Liver (tissue), 9 donors: Measurements from ENCODE around the gene ITPRIPL2. TPM values are rescaled to one million over a fixed set of nuclear protein-coding genes. Genes with fewer than 3 reads are reported as not detected.

Source experiments
- DNase-seq: peaks from one replicate; pipeline ENCODE4 v3.0.0-alpha.2; 2017; ENCODE audit warnings: low spot score
- H3K27ac ChIP-seq, 2 donors: one replicate each; pipeline ENCODE4 v1.7.0; 2013; ENCODE audit warnings: inconsistent platforms in 2 of 2, low read length in 2 of 2, control low read depth in 1 of 2, low read depth in 1 of 2, mild to moderate bottlenecking in 1 of 2
- H3K27me3 ChIP-seq, 4 donors: one replicate each; pipeline versions ENCODE4 v1.6.1 to v1.7.0; 2013; ENCODE audit warnings: low read length in 3 of 4, inconsistent platforms in 1 of 4, mild to moderate bottlenecking in 1 of 4, moderate library complexity in 1 of 4; ENCODE audit not compliant: control insufficient read depth in 4 of 4, insufficient read depth in 4 of 4
- H3K36me3 ChIP-seq, 4 donors: one replicate each; pipeline versions ENCODE4 v1.6.1 to v1.7.0; 2013; ENCODE audit warnings: low read length in 3 of 4, mild to moderate bottlenecking in 3 of 4, low read depth in 1 of 4, moderate library complexity in 1 of 4; ENCODE audit not compliant: control insufficient read depth in 4 of 4, insufficient read depth in 3 of 4
- H3K4me1 ChIP-seq, 4 donors: one replicate each; pipeline versions ENCODE4 v1.6.1 to v1.7.0; 2013; ENCODE audit warnings: low read length in 3 of 4, mild to moderate bottlenecking in 3 of 4, moderate library complexity in 1 of 4; ENCODE audit not compliant: control insufficient read depth in 4 of 4, insufficient read depth in 4 of 4
- H3K4me3 ChIP-seq, 3 donors: one replicate each; pipeline versions ENCODE4 v1.6.1 to v1.7.0; 2013; ENCODE audit warnings: low read length in 3 of 3, control low read depth in 1 of 3, low read depth in 1 of 3, mild to moderate bottlenecking in 1 of 3
- H3K9ac ChIP-seq, 2 donors: one replicate each; pipeline ENCODE4 v1.7.0; 2013; ENCODE audit warnings: low read length in 2 of 2, mild to moderate bottlenecking in 2 of 2, moderate library complexity in 2 of 2, control low read depth in 1 of 2, low read depth in 1 of 2
- H3K9me3 ChIP-seq, 4 donors: one replicate each; pipeline versions ENCODE4 v1.6.1 to v1.7.0; 2013; ENCODE audit warnings: low read length in 3 of 4; ENCODE audit not compliant: control insufficient read depth in 4 of 4
- ATF3 ChIP-seq: IDR thresholded peaks from 2 replicates; pipeline ENCODE4 v1.6.1; 2016; ENCODE audit warnings: antibody characterized with exemption
- CTCF ChIP-seq: fragments of 150-350 bp; IDR thresholded peaks from 2 replicates; pipeline ENCODE4 v1.5.1; 2017; ENCODE audit warnings: improper control_type of control experiment, low read depth, low read length; ENCODE audit not compliant: missing input control
- EGR1 ChIP-seq, 2 donors: IDR thresholded peaks; 2 replicates each; pipeline ENCODE4 v1.6.1; 2016 to 2018; ENCODE audit warnings: antibody characterized with exemption in 2 of 2, low read depth in 2 of 2
- FOXA1 ChIP-seq: IDR thresholded peaks from 2 replicates; pipeline ENCODE4 v1.6.1; 2016; ENCODE audit warnings: antibody characterized with exemption
- FOXA2 ChIP-seq: IDR thresholded peaks from 2 replicates; pipeline ENCODE4 v1.6.1; 2016; ENCODE audit warnings: antibody characterized with exemption
- HNF4A ChIP-seq, 2 donors: conservative IDR thresholded peaks; 2 replicates each; pipeline ENCODE4 v1.6.1; 2016; ENCODE audit warnings: antibody characterized with exemption in 2 of 2, mild to moderate bottlenecking in 2 of 2
- JUND ChIP-seq, 2 donors: IDR thresholded peaks; 2 replicates each; pipeline ENCODE4 v1.6.1; 2016; ENCODE audit warnings: antibody characterized with exemption in 2 of 2
- NR2F2 ChIP-seq: IDR thresholded peaks from 2 replicates; pipeline ENCODE4 v1.6.1; 2016; ENCODE audit warnings: antibody characterized with exemption
- RAD21 ChIP-seq, 2 donors: IDR thresholded peaks; 2 replicates each; pipeline ENCODE4 v1.6.1; 2016; ENCODE audit warnings: antibody characterized with exemption in 2 of 2, mild to moderate bottlenecking in 2 of 2
- REST ChIP-seq: IDR thresholded peaks from 2 replicates; pipeline ENCODE4 v1.6.1; 2016; ENCODE audit warnings: antibody characterized with exemption, mild to moderate bottlenecking
- RXRA ChIP-seq, 2 donors: IDR thresholded peaks; 2 replicates each; pipeline ENCODE4 v1.6.1; 2017 to 2018; ENCODE audit warnings: antibody characterized with exemption in 2 of 2, mild to moderate bottlenecking in 1 of 2
- SP1 ChIP-seq: IDR thresholded peaks from 2 replicates; pipeline ENCODE4 v1.6.1; 2018; ENCODE audit warnings: antibody characterized with exemption, mild to moderate bottlenecking
- TAF1 ChIP-seq: conservative IDR thresholded peaks from 2 replicates; pipeline ENCODE4 v1.6.1; 2016; ENCODE audit warnings: antibody characterized with exemption, mild to moderate bottlenecking
- YY1 ChIP-seq: IDR thresholded peaks from 2 replicates; pipeline ENCODE4 v1.6.1; 2016; ENCODE audit warnings: antibody characterized with exemption, mild to moderate bottlenecking
- ZBTB33 ChIP-seq: IDR thresholded peaks from 2 replicates; pipeline ENCODE4 v1.6.1; 2016; ENCODE audit warnings: antibody characterized with exemption
- WGBS: extraction: QIAGEN DNeasy Blood & Tissue Kit; methylation state at CpG from one replicate; pipeline ENCODE4 v1.1.7; 2013; 5-methylcytosine and 5-hydroxymethylcytosine counted together
- polyA plus RNA-seq, 2 donors: library from polyadenylated mRNA; stranded (reverse) in 1 of 2; unstranded in 1 of 2; fragments of 200-250 nt in 1 of 2; fragments of >200 nt in 1 of 2; fragmentation: Nextera tagmentation in 1 of 2; extraction: Ambion mirVana in 1 of 2; gene quantifications; one replicate each; pipeline versions ENCODE4 v1.2.1 to v1.2.3, GENCODE V29; 2013 to 2015
- total RNA-seq, 2 donors: library from RNA; depleted of rRNA; stranded (reverse); fragments of >200 nt; gene quantifications; one replicate each; pipeline ENCODE4 v1.2.3, GENCODE V29; 2014
- TF ChIP-seq, protein P1 (sequence below): IDR thresholded peaks from 2 replicates; pipeline ENCODE4 v1.6.1; 2016; ENCODE audit warnings: antibody characterized with exemption
- donor health status: healthy.
- donor health status: healthy.
- donor health status: healthy.
- donor health status: healthy.
- donor health status: healthy.

The ITPRIPL2 gene
- total and polyA plus RNA-seq, 4 donors: 2.2 to 14.3 (median 5.5) TPM

GRCh38 chr16:19142939-19143598 lies 29.3 kb downstream of the ITPRIPL2 start:
- H3K27ac ChIP-seq: no peak overlapping the region
- DNase-seq: no peak
- no peaks in the 10 kb centered on the region for H3K27me3 ChIP-seq
- H3K4me1 ChIP-seq: peaks cover 0 to 8% (median 3%) of the 10 kb centered on the region in 4 donors
- H3K9me3 ChIP-seq: no peaks in the 10 kb centered on the region
- H3K4me3 ChIP-seq: no peak overlapping the region
- TF ChIP-seq ATF3: no peak
- TF ChIP-seq TAF1: no peak
- TF ChIP-seq SP1: no peak
- no peak for TF ChIP-seq JUND (IDR thresholded peaks at IDR 0.05)
- TF ChIP-seq YY1: no peak
- TF ChIP-seq NR2F2: no peak
- no peak for TF ChIP-seq REST
- TF ChIP-seq HNF4A (conservative IDR thresholded peaks at IDR 0.05): no peak
- no peak for TF ChIP-seq ZBTB33
- TF ChIP-seq CTCF: no peak
- no peak for TF ChIP-seq EGR1 (IDR thresholded peaks at IDR 0.05; ENCODE audit: low read depth in 2 of 2)
- TF ChIP-seq RXRA (IDR thresholded peaks at IDR 0.05): no peak
- no peak for TF ChIP-seq FOXA1
- TF ChIP-seq FOXA2: no peak
- TF ChIP-seq, protein P1, sequence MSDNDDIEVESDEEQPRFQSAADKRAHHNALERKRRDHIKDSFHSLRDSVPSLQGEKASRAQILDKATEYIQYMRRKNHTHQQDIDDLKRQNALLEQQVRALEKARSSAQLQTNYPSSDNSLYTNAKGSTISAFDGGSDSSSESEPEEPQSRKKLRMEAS: no peak
- no peaks in the 10 kb centered on the region for H3K36me3 ChIP-seq
- 90% methylated on average over 8 of the region's 8 CpGs for WGBS
- H3K9ac ChIP-seq: no peak overlapping the region

DNA sequence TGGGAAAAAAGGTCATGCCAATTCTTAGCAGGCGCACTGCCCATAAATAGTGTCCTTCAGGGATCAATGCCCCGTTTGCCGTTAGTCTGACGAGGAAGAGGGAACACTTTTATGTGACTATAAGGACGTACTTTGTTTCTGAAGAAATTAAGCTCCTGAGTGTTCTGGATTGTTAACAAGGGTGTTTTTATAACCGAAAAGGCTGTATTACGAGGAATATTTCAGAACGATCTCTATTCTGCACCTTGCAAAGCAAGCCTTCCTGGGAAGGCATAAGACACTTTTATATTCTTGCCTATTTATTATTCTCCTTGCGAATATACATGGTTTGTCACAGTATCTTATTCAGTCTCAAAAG lies 29.8 kb downstream of the ITPRIPL2 start:
- Histone ChIP-seq H3K9me3 (no peaks in the 10 kb centered on the region), H3K27me3 (no peaks in the 10 kb centered on the region), H3K27ac (no peak overlapping the region), H3K4me3 (no peak overlapping the region), H3K9ac (no peak overlapping the region), H3K4me1 (peaks cover 0 to 4% (median 2%) of the 10 kb centered on the region in 4 donors), H3K36me3 (no peaks in the 10 kb centered on the region)
- no peak for DNase-seq
- 82% methylated on average over 9 of the region's 9 CpGs for WGBS
- TF ChIP-seq NR2F2 (no peak), FOXA1 (no peak), RAD21 (IDR thresholded peaks at IDR 0.05) (no peak), FOXA2 (no peak), EGR1 (IDR thresholded peaks at IDR 0.05; ENCODE audit: low read depth in 2 of 2) (no peak), RXRA (IDR thresholded peaks at IDR 0.05) (no peak)
